GM18499 (cell line): ENCODE data around the gene LARGE1.

Experiments used
- ATAC-seq: cut with Tn5 transposase; IDR thresholded peaks from one replicate; pipeline ENCODE4 v1.9.1; 2021; ENCODE audit warnings: moderate number of reproducible peaks; ENCODE audit not compliant: insufficient read depth, unreplicated experiment

The LARGE1 gene

DNA sequence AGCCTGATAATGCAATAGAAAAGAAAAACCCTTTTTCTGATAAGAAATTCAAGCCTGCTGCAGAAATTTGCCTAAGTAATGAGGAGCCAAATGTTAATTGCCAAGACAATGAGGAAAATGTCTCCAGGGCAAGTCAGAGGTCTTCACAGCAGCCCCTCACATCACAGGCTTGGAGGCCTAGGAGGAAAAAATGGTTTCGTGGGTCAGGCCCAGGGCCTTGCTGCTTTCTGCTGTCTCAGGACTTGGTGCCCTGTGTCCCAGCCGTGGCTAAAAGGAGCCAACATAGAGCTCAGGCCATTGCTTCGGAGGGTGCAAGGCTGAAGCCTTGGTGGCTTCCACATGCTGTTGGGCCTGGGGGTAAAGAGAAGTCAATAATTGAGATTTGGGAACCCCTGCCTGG lies 131.3 kb downstream of the LARGE1 start:
- ATAC-seq = no peak

DNA sequence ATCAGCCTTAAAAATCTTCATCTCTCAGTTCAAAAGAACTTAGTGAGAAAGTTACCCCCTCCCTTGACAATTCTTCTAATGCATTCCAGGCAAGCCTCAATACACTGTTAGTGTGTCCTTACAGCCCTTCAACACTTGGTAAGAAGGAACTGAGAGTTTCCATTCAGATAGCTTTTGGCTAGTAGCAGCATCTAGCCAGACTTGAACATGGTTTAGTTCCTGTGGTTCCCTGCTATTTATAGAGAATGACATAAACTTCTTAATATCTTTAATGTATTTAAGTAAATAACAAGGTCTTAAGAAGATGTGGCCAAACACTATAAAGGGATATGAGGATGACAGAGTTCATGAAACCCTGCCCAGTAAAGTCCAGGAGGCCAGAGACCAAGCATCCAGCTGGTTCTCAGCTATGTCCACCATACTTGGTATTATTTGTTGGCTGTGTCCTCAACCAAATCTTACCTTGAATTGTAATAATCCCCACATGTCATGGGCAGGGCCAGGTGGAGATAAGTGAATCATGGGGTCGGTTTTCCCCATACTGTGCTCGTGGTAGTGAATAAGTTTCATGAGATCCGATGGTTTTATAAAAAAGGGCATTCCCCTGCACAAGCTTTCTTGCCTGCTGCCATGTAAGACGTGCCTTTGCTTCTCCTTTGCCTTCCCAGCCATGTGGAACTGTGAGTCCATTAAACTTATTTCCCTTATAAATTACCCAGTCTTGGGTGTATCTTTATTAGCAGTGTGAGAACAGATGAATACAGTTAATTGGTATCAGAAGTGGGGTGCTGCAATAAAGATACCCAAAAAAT lies 132.4 kb downstream of the LARGE1 start:
- peak; percentile 48 for ATAC-seq

DNA sequence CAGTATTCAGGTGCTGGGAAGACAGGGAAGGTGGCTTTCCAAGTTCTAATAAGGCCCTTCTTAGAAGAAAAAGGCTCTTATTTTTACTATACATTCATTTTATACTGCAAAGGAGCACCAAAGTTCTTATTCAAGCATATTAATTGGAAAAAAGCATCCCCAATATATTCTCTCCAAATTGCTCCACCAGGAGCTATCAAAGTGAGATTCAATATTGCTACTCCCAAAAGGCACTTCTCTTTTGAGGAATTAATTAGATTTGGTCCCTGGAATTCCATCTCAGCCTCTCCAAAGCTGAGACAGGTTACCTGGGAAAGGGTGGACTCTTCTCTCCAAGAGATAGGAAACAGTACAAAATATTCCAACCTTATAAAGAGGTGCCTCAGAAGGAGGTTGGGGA lies 134.1 kb downstream of the LARGE1 start:
- no peak for ATAC-seq

DNA sequence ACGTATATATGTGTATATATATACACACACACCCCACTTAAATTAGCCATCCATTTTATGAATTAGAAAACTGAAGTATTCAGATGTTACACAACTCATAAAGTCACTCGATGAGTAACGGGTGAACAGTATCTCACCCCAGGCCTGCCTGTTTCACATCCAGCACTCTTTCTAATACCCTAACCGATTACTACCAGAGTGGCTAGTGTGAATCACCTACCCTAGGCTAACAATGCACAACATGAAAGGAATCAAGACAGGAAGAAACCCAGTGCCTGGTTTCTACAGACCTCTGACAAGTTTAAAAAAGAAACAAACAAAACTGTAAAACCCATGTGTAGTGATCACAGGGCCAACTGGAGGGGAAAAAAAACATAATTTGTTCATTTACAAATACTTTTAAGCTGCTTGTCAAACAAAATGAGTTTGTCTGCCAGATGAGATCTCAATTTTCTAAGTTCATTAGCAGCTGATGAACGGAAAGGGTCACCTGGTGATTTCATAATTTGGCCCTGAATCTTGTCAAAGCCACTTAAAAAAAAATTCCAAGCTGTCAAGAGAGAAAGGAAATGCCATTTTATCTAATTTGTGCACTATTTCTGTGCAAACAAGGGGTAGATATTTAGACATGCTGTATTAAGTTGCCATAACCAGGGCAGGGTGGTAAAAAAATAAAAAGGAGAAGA lies 134.8 kb downstream of the LARGE1 start:
- no peak for ATAC-seq

DNA sequence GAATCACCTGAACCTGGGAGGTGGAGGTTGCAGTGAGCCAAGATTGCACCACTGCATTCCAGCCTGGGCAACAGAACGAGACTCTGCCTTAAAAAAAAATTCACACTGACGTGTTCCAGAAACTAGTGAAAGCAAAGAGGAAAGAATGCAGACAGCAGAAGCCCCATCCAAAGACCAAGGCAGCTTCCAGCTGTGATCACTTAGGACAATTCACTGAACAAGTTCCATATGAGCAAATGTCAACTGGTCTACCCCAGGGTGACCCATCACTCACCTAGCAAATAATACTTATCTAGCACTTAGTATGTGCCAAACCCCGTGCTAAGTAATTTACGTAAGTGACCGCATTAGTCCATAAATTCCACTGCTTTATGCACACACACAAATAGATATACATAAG lies 138.9 kb downstream of the LARGE1 start:
- ATAC-seq = no peak

DNA sequence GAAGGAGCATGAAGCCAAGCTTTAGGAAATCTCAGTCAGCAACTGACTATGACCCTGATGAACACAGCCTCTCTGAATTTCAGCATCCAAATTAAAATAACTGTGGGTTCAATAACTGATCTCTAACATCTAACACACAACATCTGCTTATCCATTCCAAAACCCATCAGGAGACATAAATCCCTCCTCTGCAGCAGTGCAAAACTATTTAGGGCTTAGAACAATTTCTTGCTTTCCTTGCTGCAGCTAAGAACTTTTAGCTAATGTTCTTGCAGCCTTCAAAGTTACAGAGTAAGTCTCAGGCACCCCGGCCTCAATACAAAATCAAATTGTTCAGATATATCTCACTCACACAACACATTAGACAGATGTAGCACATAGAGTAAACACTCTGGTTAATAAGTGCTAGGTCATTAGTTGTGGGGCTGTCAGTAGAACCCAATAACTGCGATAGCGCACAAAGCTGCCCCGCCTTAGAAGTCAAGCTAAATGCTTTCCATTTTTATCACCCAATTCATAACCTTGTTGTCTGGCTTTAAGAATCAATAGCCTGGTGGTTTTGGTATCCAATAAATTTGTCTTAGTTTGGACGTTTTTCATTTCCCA lies 139.6 kb downstream of the LARGE1 start:
- ATAC-seq = no peak

DNA sequence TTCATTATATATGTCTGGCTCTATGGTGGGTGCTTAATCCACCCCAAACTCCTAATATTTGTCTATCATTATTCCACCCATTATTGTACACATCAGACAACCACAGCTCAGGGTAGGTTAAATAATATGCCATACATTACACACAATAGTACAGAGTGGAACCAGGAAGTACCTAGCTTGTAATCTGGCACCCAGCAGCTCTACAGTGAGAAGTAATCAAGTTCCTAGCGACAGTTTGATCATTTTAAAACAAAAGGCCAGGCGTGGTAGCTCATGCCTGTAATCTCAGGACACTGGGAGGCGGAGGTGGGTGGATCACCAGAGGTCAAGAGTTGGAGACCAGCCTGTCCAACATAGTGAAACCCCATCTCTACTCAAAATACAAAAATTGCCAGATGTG lies 141.0 kb downstream of the LARGE1 start:
- ATAC-seq = no peak

DNA sequence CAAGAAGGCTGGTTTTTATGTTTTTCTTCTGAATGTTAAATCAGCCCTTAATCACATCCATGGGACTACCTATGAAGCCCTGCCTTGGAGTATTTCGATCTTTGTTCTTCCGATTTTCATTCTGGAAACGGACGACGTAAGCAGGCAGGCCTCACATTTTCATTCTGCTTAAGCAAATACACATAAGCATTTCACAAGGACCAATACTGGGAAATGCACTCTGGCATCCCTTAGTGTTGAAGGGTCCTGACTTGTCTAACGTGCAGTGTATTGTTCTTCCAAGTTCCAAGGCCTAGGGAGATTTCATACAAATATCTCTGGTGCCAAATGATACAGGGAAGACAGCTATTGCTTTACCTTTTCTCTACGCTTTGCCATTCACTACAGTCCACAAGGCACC lies 143.8 kb downstream of the LARGE1 start:
- ATAC-seq = no peak

DNA sequence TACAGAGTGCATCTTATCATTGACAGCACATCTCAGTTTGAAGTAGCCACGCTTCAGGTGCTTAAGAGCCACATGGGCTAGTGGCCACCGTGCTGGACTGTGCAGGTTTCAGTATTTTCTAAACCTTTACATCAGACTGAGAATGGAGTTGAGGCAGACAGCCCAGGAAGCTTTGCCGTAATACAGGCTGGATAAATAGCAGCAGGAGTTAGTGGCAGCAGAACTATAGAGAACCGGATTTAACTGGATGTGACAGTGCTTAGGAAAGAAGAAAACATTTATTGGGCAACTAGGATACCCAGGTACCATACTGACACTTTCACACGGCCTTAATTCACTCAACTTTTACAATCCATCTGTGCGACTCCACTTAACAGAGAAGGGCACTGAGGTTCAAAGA lies 145.5 kb downstream of the LARGE1 start:
- no peak for ATAC-seq

DNA sequence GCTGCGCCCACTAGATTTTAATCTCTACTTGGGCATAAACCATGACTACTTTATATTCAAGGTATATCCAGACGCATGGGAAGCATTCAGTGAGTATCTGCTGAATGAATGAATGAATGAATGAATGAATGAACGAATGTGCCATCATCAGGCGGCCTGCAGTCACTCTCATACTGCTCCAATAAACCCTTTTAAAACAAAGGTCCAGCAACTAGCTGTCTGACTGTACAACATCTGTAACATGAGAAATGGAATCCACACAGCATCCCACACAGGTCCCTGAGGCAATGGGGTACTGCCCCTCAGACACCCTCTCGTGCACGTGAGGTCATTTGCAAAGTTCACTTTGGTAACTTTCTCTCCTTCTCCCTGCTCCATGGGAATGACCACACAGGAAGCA lies 147.5 kb downstream of the LARGE1 start:
- no peak for ATAC-seq

DNA sequence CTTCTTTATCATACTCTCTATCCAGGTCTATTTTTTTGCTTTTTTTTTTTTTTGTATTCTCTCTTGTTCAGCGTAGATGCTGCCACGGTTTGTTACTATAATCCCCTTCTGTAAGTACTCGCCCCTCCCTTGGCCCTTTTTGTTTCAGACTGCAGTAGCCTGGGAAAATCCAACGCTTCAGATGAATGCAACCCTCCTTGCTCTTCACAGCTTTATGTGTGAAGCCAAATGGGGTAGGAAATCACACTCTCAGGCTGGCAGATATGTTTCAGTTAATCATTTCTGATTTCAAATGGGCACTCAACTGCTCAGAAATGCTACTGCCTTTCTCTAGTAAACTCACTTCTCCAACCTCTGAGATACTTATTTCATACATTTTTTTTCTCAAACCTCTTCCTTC lies 149.1 kb downstream of the LARGE1 start:
- no peak for ATAC-seq

DNA sequence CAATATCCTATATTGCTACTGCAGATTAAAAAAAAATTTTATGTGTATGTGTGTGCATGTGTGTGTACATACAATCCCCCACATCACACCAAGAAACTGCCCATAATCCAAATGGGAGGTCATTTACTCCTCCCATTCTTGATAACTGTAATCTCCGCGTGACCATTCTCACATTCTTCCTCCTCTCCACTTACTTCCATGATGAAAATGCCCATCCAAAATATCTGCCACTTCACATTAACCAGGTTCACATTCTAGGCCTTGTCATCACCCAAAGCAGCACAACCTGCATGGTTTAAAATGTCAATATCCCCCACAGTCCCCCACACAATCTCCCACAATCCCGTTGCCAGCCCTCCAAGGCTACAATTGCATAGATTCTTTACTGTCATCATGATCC lies 149.6 kb downstream of the LARGE1 start:
- no peak for ATAC-seq

DNA sequence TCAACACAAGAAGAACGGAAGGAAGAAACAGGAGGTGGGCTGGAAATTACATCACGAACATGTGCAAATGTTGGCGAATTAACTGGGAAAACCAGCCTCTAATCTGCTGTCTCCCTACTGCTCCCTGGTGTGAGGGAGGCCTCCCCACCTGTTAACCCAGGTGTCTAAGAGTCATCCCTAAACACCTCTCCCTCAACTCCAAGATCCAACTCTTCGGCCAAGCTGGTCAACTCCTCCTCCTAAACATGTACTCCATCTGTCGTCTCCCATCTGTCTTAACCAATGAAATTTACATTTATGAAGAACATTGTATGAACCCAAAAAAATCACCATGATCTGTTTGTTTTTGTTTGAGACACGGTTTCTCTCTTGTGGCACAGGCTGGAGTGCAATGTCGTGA lies 154.2 kb downstream of the LARGE1 start:
- no peak for ATAC-seq

DNA sequence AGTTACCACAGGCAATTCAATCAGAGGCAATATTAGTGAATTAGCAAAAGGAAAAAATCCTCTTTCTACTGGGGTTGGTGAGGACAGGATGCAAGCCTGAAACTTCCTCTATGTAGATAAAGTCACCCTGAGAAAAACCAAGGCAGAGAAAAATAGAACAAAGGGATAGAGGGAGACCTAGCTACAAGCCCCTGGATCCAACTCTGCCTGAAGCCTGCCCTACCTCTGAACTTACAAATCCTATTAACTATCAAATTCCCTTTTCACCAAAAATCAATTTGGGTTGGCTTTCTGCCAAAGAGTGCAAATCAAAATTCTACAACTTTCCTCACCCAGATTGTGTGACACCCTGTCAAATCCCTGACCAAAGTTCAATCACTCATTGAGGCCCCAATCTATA lies 161.3 kb downstream of the LARGE1 start:
- ATAC-seq = no peak

DNA sequence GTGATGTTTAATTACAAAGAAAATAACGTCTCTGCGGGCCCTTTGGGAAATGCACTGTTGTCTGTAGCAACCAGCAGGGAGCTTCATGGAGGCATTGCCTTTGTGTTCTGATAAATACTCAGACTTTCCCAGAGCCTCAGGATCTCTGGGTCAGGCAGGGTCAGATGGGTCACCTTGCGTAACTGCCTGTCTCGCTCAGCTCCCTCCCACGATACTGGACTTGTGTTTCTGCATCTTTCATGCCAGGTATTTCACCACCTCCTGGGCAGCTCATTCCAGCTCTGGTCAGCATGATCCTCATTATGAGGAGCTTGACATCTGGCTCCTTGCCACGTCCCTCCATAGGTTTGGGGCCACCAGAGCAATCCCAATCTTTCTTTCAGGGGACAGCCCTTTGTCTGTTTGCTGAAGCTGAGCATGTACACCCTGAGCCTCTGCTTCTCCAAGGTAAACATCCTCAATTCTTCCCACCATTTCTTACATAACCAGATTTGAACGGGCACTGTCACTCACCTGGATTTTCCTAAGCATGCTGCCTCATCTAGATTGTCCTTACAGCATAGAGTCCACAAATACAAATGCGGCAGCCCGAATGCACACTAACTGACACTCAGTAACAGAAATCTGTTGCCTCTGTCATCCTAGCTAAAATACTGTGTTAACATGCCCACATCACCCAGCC lies 162.3 kb downstream of the LARGE1 start:
- ATAC-seq = no peak

DNA sequence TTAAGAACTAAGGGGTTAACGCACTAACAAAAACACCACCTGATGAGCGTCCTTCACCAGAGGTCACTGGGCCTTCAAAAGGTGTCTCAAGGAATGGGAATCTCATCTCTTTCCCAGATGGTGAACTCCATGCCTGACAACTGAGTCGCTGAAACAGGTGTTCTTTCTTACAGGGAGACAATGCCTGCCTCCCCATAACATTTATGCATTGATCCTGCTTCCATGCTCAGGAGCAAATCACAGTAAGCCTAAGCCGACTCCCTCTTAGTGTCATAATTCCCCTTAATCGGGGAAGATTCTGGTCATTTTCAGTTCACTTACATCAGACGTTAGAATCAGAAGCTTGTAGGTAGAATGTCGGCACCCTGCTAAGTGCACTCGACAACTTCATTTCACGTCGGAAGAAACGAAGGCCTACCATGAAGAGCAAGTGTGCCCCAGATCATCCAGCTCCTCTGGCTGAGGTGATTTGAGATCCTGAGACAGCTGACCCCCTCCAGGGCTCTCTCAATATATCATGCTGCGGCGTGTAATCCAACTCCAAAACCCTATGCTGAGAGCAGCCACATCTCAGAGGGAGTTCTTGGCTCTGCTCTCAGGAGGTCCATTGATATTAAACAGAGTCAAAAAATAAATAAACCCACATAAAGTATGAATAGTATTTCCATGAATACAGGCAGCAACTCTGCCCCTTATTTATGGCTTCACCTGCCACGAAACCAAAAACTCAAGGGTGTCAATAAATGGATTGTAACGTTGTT lies 163.1 kb downstream of the LARGE1 start:
- ATAC-seq = no peak

DNA sequence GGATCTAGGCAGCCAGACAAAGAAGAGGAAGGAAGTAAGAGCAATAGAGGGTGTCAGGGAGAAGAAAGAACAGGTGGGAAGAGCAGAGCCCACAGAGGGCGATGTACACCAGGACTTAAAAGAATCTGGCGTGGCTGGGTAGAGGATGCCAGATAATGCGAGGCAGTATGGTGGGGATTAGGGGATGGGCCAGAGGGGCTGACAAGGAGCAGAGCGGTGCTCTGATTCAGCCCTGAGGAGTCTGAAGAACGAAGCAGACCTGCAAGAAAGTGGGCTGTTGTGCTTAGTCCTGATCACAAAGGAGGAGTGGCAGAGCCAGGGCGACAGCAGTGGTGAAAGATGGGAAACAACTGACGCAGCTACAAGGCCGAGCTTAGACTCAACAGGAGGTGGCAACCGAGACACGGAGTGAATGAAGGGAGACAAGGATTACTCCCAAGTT lies 163.7 kb downstream of the LARGE1 start:
- no peak for ATAC-seq

DNA sequence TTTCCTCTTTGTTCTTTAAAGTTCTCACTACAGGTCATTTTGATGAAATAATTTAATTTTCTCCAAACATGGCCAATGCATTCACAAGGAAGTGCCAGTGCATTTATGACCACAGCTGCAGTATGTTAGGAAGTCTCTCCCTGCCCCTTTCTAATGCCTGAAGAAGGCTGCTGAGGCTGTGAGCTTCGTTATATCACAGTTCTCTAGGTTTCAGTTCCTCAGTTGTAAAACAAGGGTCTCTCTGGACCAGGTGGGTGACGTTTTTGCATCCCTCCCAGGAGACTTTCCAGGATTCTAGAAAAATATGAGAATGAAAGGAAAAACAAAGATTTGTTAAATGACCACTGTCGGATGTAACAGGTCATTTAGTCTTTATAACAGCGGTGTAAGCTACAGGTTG lies 171.6 kb downstream of the LARGE1 start:
- no peak for ATAC-seq

DNA sequence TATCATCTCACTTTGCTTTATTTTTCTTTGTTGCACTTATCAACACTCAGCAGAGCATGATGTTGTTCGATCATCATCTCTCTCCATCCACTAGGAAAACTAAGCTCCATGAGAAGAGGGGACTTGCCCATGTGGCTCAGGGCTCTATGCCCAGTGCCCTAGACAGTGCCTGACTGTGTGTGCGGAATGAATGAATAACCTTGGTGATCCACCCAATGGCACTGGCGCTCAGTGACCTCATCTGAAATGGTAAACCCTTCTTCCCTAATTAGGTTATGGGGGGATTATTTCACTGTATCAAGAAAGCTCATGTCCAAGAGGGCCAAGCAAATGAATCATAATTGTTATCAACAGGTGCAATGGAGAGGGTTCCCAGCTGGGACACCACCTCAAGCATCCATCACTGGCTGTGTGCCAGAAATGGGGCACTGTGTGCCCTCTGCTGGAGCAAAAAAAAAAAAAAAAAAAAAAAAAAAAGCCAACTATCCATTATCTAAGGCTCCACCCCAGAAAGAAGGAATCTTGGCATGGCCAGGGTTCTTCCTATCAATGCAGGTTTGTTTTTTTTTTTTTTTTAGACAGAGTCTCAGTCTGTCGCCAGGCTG lies 172.6 kb downstream of the LARGE1 start:
- no peak for ATAC-seq

DNA sequence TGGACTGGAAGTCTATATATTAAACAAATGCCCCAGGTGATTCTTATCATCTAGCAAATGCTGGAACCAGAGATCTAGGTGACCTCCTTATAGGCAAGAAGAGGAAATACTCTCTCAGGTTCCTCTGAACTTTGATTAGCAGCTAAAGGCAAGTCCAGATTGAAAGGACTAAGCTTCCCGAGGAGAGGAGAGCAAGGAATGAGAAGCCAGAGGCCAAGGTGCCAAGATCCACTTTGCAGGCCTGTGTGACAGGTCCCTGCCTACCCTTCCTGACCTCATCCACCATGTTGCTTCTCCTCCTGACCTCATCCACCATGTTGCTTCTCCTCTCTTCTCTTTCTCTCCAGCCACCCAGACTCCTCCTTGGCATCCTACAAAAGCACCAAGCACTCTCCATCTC lies 173.2 kb downstream of the LARGE1 start:
- ATAC-seq = no peak
